Measurements from ENCODE around the gene TMEM31.

DNA sequence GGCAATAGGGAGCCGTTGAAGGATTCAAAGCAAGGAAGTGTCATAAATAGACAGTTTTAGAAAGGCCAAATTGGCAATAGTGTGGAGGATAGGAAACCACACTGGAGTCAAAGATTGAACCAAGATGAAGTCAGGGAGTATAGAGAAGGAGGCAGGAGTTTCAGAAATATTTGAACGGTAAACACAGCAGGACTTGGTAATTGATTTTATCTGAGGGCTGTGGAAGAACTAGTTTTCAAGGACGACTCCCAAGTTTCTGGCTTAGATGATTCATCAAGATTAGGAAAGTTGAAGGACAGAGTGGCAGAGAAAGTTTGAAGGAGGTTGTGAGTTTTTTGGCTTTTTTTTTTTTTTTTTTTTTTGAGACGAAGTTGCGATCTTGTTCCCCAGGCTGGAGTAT lies 11.5 kb upstream of the TMEM31 start:
- TF ChIP-seq YY1 (IDR thresholded peaks at IDR 0.05; ENCODE audit: extremely low read depth, insufficient replicate concordance, low read depth, low read length) (no peak), SIN3A (IDR thresholded peaks at IDR 0.05; ENCODE audit: low read depth) (no peak), RAD21 (IDR thresholded peaks at IDR 0.05; ENCODE audit: low read depth) (no peak), SP1 (IDR thresholded peaks at IDR 0.05; ENCODE audit: low read depth) (no peak), EZH2phosphoT487 (IDR thresholded peaks at IDR 0.05; ENCODE audit: borderline replicate concordance) (no peak), CTCF (IDR thresholded peaks at IDR 0.05 in 2 of 3, conservative IDR thresholded peaks at IDR 0.05 in 1 of 3; ENCODE audit: borderline replicate concordance in 1 of 3, insufficient read depth in 1 of 3, low read depth in 2 of 3, low read length in 2 of 3) (no peak)

Data from HCT116 (cell line).